Transverse colon (tissue), 3 donors: ENCODE measurements around the gene TMEM11.

Experiments
- EP300 ChIP-seq: sonication (generic); formaldehyde crosslinking; IDR thresholded peaks from one replicate; pipeline ENCODE4 v1.6.1; 2017; ENCODE audit warnings: antibody characterized with exemption, low read depth
- POLR2A ChIP-seq: fragments of 450-650 bp; IDR thresholded peaks from one replicate; pipeline ENCODE4 v1.6.1; 2016; ENCODE audit warnings: antibody characterized with exemption, mild to moderate bottlenecking, moderate library complexity
- TF ChIP-seq, protein P1 (sequence below), 5 experiments: fragments of 200-600 bp in 3 of 5; fragments of 450-650 bp in 2 of 5; sonication (generic) in 3 of 5; IDR thresholded peaks; 1 replicate in 2 of 5; 2 replicates in 3 of 5; pipeline ENCODE4 v1.5.1; 2016 to 2017; ENCODE audit warnings: antibody characterized with exemption in 5 of 5, inconsistent platforms in 3 of 5, mild to moderate bottlenecking in 2 of 5, moderate library complexity in 1 of 5

DNA sequence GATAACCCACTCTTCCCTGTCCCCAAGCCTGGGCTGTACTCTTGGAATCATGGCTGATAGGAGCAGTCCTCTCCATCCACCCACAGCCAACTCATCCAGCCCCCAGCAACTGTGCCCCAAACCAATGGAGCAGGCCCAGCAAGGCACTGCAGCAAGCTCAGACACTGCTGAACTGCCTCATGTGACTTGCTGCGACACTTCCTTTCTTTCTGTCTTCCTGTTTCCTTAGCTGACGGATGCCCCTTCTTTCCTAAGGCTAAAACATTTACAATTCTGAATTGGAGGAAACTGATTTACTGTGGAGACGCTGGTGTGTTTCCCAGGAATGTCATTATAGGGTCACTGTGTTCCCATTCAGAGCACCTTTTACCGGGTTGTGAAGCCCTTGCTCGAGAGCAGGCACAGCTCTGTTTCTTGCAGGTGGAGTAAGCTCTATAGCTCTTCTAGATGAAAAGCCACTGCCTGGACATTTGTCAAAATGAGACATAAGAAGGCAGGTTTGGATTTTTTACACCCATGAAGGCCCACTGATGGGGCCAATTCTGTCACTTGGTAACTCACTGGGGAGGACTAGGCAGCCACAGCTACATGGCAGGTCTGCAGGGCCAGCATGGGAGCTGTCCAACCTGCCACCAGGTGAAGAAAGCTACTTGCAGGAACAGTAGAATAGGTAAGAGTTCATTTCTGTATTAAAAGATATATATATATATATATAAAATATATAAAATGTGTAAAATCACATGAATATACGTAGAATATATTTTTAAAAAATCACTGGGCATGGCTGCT is 27.4 kb downstream of the TMEM11 start:
- TF ChIP-seq POLR2A (no peak), EP300 (no peak)
- TF ChIP-seq, protein P1, sequence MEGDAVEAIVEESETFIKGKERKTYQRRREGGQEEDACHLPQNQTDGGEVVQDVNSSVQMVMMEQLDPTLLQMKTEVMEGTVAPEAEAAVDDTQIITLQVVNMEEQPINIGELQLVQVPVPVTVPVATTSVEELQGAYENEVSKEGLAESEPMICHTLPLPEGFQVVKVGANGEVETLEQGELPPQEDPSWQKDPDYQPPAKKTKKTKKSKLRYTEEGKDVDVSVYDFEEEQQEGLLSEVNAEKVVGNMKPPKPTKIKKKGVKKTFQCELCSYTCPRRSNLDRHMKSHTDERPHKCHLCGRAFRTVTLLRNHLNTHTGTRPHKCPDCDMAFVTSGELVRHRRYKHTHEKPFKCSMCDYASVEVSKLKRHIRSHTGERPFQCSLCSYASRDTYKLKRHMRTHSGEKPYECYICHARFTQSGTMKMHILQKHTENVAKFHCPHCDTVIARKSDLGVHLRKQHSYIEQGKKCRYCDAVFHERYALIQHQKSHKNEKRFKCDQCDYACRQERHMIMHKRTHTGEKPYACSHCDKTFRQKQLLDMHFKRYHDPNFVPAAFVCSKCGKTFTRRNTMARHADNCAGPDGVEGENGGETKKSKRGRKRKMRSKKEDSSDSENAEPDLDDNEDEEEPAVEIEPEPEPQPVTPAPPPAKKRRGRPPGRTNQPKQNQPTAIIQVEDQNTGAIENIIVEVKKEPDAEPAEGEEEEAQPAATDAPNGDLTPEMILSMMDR (IDR thresholded peaks at IDR 0.05), result no peak
